HG03575 (cell line): ENCODE results near the gene BHMT2.

ENCODE experiments used
- ATAC-seq: cut with Tn5 transposase; IDR thresholded peaks from one replicate; pipeline ENCODE4 v1.9.1; 2021; ENCODE audit not compliant: unreplicated experiment, insufficient number of reproducible peaks, low FRiP score; ENCODE audit errors: extremely low read depth

BHMT2 gene, protein sequence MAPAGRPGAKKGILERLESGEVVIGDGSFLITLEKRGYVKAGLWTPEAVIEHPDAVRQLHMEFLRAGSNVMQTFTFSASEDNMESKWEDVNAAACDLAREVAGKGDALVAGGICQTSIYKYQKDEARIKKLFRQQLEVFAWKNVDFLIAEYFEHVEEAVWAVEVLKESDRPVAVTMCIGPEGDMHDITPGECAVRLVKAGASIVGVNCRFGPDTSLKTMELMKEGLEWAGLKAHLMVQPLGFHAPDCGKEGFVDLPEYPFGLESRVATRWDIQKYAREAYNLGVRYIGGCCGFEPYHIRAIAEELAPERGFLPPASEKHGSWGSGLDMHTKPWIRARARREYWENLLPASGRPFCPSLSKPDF

DNA sequence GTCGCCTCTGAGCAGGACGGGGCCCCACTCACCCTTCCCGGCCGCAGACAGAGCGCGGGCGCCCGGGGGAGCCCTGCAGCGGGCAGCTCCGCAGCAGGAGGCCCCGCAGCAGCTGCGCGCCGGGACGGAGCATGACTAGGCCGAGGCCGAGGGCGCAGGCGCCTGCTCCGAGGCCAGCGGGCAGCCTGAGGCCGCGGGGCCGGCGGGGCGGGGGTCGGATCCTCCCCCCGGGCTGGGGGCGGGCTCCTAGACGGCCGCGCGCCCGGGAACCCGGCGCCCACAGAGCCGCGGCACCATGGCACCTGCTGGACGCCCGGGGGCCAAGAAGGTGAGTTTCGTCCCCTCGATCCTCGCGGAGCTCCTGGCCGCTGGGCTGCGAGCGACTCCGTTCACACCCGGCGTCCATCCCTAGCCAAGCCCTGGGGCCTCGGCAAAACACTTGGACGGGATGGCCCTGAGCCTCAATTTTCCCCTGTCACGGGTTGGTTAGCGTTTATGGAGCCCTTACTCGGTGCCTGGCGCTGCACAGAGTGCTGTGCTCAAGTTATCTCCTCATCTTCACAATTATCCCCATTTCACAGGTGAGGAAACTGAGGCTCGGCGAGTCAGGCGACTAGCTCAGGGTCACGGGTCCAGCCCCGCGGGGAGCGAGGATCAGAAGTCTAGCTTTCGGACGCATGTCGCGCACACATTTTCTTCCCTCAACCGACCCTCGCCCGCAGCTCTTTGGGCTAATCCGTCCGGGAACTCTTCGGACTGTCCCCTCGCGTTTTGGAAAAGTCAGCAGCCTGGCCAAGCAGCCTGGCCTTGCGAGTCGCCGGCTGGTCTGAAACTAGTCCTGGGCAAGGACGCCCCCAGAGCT lies at the start of gene BHMT2, which contains the start of gene DMGDH:
Gene BHMT2, plus strand, starts transcription at position 280 of the 862 bp plus-strand sequence. Its CDS starts 16 bp downstream, at position 296.
Gene DMGDH, minus strand, starts transcription at position 187 of the 862 bp plus-strand sequence. Its CDS starts 54 bp downstream, at position 133.
- no peak for ATAC-seq

DNA sequence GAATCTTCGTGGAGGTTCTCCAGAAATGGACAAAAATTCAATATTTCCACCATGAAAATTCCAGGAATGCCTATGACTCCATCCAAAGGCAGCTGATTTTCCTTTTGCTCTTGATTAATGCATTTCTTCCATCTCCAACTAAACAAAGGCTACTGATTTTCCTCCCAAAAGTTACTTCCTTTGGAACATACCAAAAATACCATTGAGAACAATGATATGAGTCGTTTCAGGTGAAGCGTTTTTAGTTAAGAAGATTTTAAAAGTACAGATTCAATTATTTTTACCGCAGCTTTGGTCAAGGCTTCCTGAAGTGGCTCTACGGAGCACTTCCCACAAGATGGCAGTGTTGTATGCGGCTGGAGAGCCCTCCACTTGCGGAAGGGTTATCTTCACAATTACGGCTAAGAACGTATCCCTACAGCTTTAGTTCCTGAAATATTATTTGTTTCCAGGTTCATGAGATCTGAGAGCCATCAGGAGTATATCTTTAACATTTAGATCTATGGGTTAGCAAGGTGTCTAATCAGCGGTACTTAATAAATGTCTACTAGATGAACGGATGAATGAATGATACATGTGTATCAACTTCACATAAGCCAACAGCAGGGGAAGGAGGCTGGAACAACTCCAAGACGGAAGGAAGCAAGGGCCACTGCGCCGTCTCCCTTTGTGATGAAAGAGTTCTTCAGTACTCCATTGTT lies 48.6 kb upstream of the BHMT2 start:
- ATAC-seq = no peak

DNA sequence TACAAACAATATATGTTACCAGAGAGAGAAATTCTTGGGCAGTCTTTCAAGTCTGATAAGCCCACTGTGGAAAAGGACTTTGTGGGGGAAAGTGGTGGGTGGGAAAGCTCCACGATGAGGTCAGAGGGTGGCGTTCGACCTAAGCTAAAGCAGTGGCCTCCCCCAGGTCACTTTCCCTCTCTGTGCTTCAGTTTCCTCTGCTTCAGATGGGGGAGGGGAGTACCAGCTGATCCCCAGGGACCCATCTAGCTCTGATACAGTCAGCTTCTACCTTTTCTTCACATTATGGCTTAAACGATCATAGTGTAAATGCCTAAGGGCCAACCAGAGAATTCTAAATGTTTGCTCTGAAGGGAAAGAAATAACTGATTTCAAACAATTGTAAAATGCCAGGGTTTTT lies 47.8 kb upstream of the BHMT2 start:
- no peak for ATAC-seq

DNA sequence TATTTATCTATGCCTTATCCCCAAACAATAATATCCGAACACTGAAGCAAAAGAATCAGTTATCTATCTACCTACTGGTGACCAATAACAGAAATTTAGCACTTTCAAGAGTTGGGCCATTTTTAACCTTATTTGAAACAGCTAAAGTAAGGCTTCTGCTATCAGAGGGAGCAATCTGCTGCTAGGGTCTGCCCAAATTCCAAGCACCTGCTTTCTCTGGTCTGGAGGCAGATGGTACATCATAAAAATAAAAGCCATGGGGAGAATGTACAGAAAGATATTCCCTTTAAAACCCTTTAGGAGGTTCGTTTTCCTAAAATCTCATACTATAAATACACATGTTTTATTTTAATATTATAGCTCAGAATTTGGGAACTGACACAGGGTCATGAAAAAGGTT lies 46.8 kb upstream of the BHMT2 start:
- ATAC-seq = no peak

DNA sequence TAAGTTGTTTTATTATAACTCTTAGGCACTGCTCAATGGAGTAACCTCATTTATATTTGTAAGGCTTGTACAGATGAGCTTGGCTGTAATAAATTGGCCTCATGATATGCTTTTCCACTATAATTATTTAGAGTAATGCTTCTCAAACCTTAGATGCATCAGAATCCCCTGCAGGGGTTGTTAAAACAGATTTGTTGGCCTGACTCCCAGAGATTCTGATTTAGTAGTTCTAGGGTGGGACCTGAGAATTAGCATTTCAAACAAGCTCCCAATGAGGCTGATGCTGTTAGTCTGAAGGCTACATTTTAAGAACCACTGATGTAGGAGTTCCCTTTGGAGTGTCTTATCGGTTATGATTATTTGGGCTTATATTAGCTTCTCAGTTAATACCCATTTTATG lies 46.2 kb upstream of the BHMT2 start:
- no peak for ATAC-seq

DNA sequence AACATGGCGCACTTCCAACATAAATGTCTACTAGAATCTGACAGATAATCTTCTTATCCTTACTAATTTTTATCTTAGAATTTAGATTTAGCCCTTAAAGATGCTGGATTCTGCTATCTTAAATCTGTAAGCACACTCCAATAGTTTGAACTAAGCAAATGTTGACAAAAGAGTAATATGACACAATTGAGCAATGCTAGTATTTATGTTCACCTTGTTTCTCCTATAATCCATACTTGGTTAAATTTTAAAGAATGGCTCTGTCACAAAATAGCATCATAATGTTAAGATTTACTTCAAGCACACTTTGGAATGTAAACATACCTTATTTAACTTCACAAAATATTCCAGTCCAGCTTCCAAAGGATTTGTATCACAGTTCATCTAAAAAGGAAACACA lies 45.6 kb upstream of the BHMT2 start:
- ATAC-seq = no peak

DNA sequence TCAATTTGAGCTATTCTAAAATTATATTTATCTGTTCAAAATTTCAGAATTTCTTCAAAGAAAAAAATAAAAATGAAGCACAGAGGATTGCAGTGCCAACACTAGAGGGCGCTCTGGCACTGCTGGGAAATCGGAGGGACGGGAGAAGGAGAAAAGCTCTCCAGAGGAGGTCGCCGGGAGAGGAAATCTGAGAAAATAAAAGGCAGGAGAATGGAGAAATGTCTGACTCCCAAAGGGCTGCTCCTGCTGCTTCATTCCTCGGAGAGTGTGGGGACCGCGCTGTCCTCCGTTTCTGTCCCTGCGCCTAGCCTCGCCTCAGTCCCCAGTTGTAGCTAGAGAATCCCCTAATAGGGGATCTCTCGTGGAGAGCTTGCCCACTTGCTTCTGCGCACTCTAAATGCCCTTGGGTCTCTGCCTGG lies 44.5 kb upstream of the BHMT2 start:
- no peak for ATAC-seq

DNA sequence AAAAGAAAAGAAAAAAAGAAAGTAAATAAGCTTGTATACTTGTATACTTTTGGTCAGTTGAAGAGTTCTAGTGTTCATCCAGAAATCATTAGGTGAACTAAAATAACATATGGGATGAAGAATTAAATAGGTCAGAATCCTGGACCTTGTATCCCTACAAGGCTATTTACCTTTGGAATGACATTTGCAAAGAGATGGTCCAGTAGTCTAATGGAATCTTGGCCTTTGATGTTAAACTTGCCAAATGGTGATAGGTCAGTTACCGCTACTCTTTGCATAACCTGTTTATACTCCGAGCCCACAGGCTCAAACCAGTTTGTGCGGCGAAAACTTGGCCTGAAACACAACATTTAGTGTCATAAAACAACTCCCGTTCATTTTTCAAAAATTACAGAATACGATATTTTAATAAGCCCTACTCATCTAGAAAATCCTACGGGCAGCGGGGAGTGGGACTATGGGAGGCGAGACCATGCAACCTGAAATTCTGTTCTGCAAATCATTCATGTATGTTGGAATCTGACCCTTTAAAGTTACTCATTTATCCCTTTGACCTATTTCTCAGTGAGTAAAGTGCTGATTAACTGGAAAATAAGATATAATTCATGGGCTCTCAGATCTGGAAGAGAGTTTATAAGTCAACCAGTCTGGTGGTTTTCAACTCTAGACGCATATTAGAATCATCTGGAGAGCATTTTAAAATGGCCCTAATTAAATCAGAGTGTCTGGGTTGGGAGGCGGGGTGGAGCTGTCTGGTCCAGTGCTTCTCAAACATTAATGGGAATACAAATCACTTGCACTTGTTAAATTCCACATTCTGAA lies 38.7 kb upstream of the BHMT2 start:
- ATAC-seq = no peak

DNA sequence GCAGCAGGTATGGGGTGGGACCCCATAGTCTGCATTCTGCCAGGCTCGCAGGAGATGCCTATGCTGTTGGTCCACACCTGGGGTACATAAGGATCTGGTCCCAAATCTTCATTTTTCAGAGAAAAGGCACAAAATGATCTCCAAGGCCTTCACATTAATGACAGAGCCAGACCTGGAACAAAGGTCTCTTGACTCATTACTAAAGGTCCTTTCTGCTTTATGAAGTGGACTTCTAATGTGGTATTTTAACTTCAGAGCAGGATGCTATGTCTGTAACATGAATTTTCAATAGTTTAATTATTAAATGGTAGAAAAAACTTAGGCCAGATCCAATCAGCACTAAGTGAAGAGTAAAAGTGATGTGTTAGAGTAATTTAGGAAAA lies 38.1 kb upstream of the BHMT2 start:
- no peak for ATAC-seq

DNA sequence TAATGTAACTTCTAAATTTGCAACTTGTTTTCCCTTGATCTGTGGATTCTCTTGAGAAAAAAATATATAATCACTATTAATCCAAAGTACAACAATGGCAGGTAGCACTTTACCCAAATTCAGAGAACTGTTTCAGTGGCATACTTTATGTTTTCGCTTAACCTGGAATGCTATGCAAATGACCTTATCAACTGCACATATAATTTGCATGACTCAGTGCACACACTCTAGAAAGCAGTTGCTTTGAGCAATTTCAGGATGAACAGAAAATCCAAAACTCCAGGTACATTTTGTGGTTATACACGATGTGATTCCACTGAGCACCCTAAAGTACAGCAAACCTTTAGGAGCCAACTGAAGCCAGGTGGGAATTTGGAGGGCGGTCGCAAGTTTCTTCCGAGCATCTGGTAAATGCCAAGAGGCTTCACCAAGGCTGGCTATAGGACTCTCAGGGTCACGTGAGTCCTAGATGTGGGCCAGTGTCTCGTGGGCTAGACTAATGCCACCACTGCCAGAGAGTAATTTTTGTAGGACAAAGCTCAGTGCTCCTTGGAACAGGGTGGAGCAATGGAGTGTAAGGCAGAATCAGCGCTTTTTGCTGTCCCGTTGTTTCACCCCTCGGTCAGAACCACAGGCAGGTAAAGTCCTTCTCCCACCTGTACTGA lies 37.4 kb upstream of the BHMT2 start:
- no peak for ATAC-seq

DNA sequence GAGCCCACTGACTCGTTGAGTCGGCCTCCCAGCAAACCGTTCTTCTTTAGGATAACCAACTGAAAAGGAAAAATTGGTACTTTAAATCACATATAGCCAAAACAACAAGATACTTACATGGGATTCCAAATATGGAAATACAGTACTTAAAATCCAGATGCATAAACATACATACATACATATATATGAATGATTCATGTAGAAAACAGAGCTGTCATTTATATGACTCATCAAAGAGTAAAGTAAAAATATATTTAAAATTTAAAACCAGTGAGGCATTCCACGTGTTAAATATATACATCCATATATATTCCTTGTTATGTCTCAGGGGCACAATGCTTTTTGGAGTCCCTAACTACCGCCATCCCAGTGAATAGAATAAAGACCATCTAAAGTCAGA lies 36.8 kb upstream of the BHMT2 start:
- no peak for ATAC-seq

DNA sequence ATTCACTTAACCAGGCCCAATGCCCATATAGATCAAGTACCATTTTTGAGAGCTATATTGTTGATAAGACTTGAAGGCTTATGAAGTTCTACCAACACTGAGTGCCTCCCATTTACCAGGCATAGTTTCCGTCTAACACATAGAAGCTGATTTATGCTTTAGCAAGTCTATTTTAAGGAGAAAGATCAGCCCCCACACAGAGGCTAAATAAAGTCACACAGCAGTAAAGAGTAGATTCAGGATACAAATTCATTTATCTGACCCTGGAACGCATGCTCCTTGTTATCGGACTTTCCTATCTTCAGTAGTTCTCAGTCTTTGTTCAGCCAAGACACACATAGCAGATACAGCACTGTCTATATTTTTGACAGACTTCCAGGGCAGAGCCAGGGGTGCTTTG lies 34.3 kb upstream of the BHMT2 start:
- ATAC-seq = no peak

DNA sequence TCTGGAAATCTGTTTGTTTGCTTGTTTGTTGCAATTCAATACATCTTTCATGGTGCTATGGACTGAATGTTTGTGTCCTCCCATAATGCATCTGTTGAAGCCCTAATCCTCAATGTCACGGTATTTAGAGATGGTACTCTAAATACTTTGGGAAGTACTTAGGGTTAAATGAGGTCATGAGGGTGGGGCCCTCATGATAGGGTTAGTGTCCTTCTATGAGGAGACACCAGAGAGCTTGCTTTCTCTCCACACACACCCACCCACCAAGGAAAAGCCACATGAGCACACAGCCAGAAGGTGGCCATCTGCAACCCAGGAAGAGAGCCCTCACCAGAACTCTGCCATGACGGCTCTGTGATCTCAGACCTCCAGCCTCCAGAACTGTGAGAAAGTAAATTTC lies 32.8 kb upstream of the BHMT2 start:
- no peak for ATAC-seq

DNA sequence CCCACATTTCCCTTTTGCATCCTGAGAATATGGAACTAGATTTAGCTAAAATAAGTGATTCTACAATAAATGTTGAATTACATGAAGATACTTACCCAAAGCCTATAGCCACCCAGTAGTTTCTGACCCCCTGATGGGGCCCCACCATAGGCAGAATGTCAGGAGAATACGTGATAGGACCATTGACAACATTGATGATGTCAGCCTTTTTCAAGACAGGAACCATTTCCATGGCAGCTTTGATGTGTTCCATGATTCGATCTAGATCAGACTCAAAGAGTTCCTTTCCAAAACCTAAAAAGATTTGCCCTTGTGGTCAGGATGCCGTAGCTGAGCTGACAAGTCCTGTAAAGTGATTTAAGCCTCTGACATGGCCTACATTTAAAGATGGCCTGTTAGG lies 27.4 kb upstream of the BHMT2 start:
- ATAC-seq = no peak

DNA sequence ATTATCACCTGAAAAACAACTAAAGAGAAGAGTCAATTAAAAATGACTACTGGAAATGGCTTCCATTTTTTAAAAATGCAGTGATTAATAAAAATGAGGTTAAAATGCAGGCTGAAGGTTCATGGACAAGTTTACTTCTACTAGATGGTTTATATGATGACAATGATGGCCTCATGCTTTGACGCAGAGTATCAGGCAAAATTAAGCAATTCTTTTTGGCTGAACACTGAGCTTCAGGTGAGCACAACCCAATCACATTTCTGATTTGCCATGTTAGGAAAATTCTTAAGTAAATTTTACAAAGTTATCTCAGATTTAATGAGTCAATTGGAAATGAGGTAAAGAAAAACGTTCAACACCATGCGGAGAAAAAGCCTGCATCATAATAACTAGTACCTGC lies 22.4 kb upstream of the BHMT2 start:
- no peak for ATAC-seq

DNA sequence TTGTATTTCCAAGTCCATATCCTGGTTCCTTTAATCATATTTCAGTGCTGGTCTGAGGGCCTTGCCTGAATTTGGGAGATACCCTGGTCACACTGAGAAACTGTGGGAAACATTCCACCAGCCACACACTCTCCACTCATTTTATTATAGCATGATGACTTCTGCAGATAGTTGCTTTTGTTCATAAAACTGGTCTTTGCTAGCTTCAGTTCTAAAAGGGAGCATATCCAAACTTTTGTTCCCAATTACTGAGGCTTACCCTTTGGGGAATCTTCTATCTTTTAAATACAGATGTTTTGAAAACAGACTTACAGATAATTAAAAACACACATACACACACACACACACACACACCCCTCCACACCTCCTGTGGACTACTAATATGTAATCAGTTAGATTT lies 21.1 kb upstream of the BHMT2 start:
- no peak for ATAC-seq

DNA sequence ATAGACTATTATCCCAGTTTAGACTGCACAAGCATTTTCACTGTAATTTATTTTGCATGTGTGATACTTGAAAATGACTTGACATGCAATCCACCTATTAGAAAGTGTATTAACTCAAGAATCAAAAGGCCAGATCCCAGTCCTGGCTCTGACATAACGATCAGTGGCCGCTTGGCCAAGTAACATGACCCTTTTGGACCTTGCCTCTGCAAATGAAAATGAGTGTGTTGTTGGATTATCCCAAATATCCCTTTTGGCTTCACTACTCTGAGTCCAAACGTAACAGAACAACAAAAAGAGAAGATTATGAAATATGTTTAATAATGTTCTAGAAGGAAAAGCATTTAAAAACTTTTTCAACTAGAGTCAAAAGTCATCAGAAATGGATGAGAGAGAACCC lies 19.1 kb upstream of the BHMT2 start:
- no peak for ATAC-seq

DNA sequence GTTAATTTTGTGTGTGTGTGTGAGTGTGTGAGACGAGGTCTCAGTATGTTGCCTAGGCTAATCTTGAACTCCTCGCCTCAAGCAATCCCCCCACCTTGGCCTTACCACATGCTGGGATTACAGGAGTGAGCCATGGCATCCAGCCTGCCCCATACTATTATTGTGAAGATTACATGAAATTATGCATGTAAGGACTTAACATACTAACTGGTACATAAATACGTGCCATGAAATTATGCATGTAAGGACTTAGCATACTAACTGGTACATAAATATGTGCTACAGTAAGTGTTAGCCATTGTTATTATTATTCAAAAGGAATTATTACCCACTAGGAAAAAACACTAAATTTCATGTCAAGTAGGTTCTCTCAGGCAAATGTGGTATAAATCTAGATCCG lies 16.2 kb upstream of the BHMT2 start:
- no peak for ATAC-seq
